Ramos (cell line): ENCODE results near the gene SIPA1L3.
"Not testable (repeated sequence)": the region's sequence is repeated elsewhere in the genome, so short reads cannot be mapped to it uniquely, and the experiment has no call there.

Experiments
- in situ Hi-C: fragments of 300-500 bp; cut with MboI; formaldehyde crosslinking; loops from one replicate; pipeline ENCODE4 v1.14.3; 2022; ENCODE audit warnings: low sequenced_read_pairs; ENCODE audit not compliant: unreplicated experiment

The SIPA1L3 gene

GRCh38 chr19:37906869-37907734 lies at the start of gene SIPA1L3:
TSS of gene SIPA1L3 (plus strand) at chr19:37907208. CDS start at chr19:38081566, 174,358 bp downstream.
- in situ Hi-C loops = loop anchor here (25.0 kb wide), 1 partner anchor 955 kb away; no protein-coding TSS in a partner anchor

GRCh38 chr19:37864501-37864900 lies 42.5 kb upstream of the SIPA1L3 start:
- in situ Hi-C loops = no loop called here

GRCh38 chr19:37865930-37866329 lies 41.1 kb upstream of the SIPA1L3 start:
- in situ Hi-C loops = not testable (repeated sequence)

GRCh38 chr19:37867831-37868230 lies 39.2 kb upstream of the SIPA1L3 start:
- in situ Hi-C loops = no loop called here

GRCh38 chr19:37869766-37870340 lies 37.2 kb upstream of the SIPA1L3 start:
- in situ Hi-C loops = no loop called here

- in situ Hi-C loops = no loop called here
These were observed 34.6 kb upstream of the SIPA1L3 start for GRCh38 chr19:37872383-37872782.

- in situ Hi-C loops = no loop called here
These were observed 32.2 kb upstream of the SIPA1L3 start for GRCh38 chr19:37874784-37875183.

- in situ Hi-C loops = no loop called here
These were observed 31.0 kb upstream of the SIPA1L3 start for GRCh38 chr19:37876032-37876431.

- in situ Hi-C loops = no loop called here
These were observed 29.9 kb upstream of the SIPA1L3 start for GRCh38 chr19:37877147-37877546.

GRCh38 chr19:37885392-37885791 lies 21.6 kb upstream of the SIPA1L3 start:
- in situ Hi-C loops = no loop called here

- in situ Hi-C loops = no loop called here
These were observed 20.4 kb upstream of the SIPA1L3 start for GRCh38 chr19:37886571-37886970.

- in situ Hi-C loops = no loop called here
These were observed 13.0 kb upstream of the SIPA1L3 start for GRCh38 chr19:37893845-37894575.

- in situ Hi-C loops = no loop called here
These were observed 10.8 kb upstream of the SIPA1L3 start for GRCh38 chr19:37896180-37896579.

- in situ Hi-C loops = no loop called here
These were observed 7.6 kb upstream of the SIPA1L3 start for GRCh38 chr19:37899453-37899852.

- in situ Hi-C loops = loop anchor here (5.0 to 25.0 kb wide), 3 partner anchors 327 to 962 kb away; no protein-coding TSS in a partner anchor
These were observed 7.0 kb upstream of the SIPA1L3 start for GRCh38 chr19:37899966-37900365.

- in situ Hi-C loops = loop anchor here (5.0 to 25.0 kb wide), 3 partner anchors 325 to 960 kb away; no protein-coding TSS in a partner anchor
These were observed 4.3 kb upstream of the SIPA1L3 start for GRCh38 chr19:37902668-37903067.

GRCh38 chr19:37903096-37903495 lies 3.9 kb upstream of the SIPA1L3 start:
- in situ Hi-C loops = loop anchor here (5.0 to 25.0 kb wide), 3 partner anchors 324 to 959 kb away; no protein-coding TSS in a partner anchor

GRCh38 chr19:37905946-37906868 lies 801 bp upstream of the SIPA1L3 start, which contains the start of gene WDR87:
TSS of gene WDR87 (minus strand) at chr19:37906594. CDS start at chr19:37898239, 8,355 bp downstream.
- in situ Hi-C loops = loop anchor here (25.0 kb wide), 1 partner anchor 956 kb away; no protein-coding TSS in a partner anchor

GRCh38 chr19:37907735-37908455 lies 887 bp downstream of the SIPA1L3 start:
- in situ Hi-C loops = loop anchor here (25.0 kb wide), 1 partner anchor 954 kb away; no protein-coding TSS in a partner anchor
